ENCODE data around the gene EHMT2. TPM values are rescaled to one million over a fixed set of nuclear protein-coding genes. Genes with fewer than 3 reads are reported as not detected.

EHMT2 gene
- total and polyA plus RNA-seq, 8 donors = 13.4 to 55.8 (median 20.6) TPM

GRCh38 chr6:31927242-31927862 lies 29.9 kb upstream of the EHMT2 start, which contains the start of gene C2:
Gene C2, plus strand, starts transcription at chr6:31927717. Its CDS starts 36 bp downstream, at chr6:31927753.
- H3K4me1 ChIP-seq = no peaks in the 10 kb centered on the region
- WGBS, 2 donors = 51 to 62% methylated on average over 11 of the region's 11 CpGs
- no peak within 1 kb of the TSS for H3K4me3 ChIP-seq
- DNase-seq (no peak), ATAC-seq (peak in 2 of 4 donors; percentile 28 to 45), FAIRE-seq (no peak)
- TF ChIP-seq CTCF (IDR thresholded peaks at IDR 0.05) = no peak
- H3K27ac ChIP-seq = no peak within 1 kb of the TSS
- no peaks in the 10 kb centered on the region for H3K36me3 ChIP-seq
- intact Hi-C loops (cut with DNase I) = no loop called here
- no peaks in the 10 kb centered on the region for H3K27me3 ChIP-seq
- H3K9me3 ChIP-seq = no peaks in the 10 kb centered on the region

- intact Hi-C loops (cut with DNase I) = no loop called here
- no peak overlapping the region for H3K27ac ChIP-seq
- no peak for FAIRE-seq
- peak in 1 of 4 donors; percentile 73 for ATAC-seq
- no peak for TF ChIP-seq CTCF (IDR thresholded peaks at IDR 0.05)
- H3K4me1 ChIP-seq = no peaks in the 10 kb centered on the region
- H3K9me3 ChIP-seq = no peaks in the 10 kb centered on the region
- no peak overlapping the region for H3K4me3 ChIP-seq
- no peak for DNase-seq
- no peaks in the 10 kb centered on the region for H3K27me3 ChIP-seq
- H3K36me3 ChIP-seq = no peaks in the 10 kb centered on the region
- WGBS, 2 donors = 8 to 14% methylated on average over 5 of the region's 5 CpGs
Measured at GRCh38 chr6:31922942-31923341, 25.4 kb upstream of the EHMT2 start.

GRCh38 chr6:31920811-31921210 lies 23.3 kb upstream of the EHMT2 start:
- intact Hi-C loops (cut with DNase I) = no loop called here
- peak in 1 of 4 donors; percentile 30 for ATAC-seq
- H3K4me1 ChIP-seq = no peaks in the 10 kb centered on the region
- FAIRE-seq = no peak
- DNase-seq = no peak
- no peaks in the 10 kb centered on the region for H3K9me3 ChIP-seq
- H3K27ac ChIP-seq = no peak overlapping the region
- WGBS, 2 donors = 67 to 80% methylated on average over 2 of the region's 2 CpGs
- no peak for TF ChIP-seq CTCF (IDR thresholded peaks at IDR 0.05)
- no peaks in the 10 kb centered on the region for H3K27me3 ChIP-seq
- no peaks in the 10 kb centered on the region for H3K36me3 ChIP-seq
- H3K4me3 ChIP-seq = no peak overlapping the region

GRCh38 chr6:31919624-31920303 lies 22.3 kb upstream of the EHMT2 start:
- intact Hi-C loops (cut with DNase I) = no loop called here
- no peak for TF ChIP-seq CTCF (IDR thresholded peaks at IDR 0.05)
- FAIRE-seq = no peak

More at GRCh38 chr6:31919624-31920303, 22.3 kb upstream of the EHMT2 start:
- Histone ChIP-seq H3K4me3 (no peak overlapping the region), H3K27ac (no peak overlapping the region), H3K36me3 (no peaks in the 10 kb centered on the region), H3K27me3 (no peaks in the 10 kb centered on the region), H3K4me1 (no peaks in the 10 kb centered on the region), H3K9me3 (no peaks in the 10 kb centered on the region)
- ATAC-seq (no peak), DNase-seq (no peak)
- WGBS, 2 donors = 74 to 75% methylated on average over 6 of the region's 6 CpGs

Measured in pancreas (tissue), 10 donors.